HFFc6 (cell line): ENCODE results near the gene SLTM. TPM values are rescaled to one million over a fixed set of nuclear protein-coding genes. Genes with fewer than 3 reads are reported as not detected.

ENCODE experiments used
- DNase-seq: peaks from one replicate; pipeline ENCODE4 v3.0.0-alpha.2; 2018
- H3K27ac Mint-ChIP-seq: 2 replicates; pipeline ENCODE4 v1.8.0; 2020; ENCODE audit warnings: mild to moderate bottlenecking, mixed read lengths
- H3K27me3 Mint-ChIP-seq: 2 replicates; pipeline ENCODE4 v1.8.0; 2021; ENCODE audit warnings: mild to moderate bottlenecking, moderate library complexity, mixed read lengths; ENCODE audit not compliant: insufficient read depth
- H3K36me3 Mint-ChIP-seq: 2 replicates; pipeline ENCODE4 v1.8.0; 2021; ENCODE audit warnings: low read depth, mixed read lengths
- H3K4me1 Mint-ChIP-seq: 2 replicates; pipeline ENCODE4 v1.8.0; 2020; ENCODE audit warnings: low read depth, mixed read lengths
- H3K4me3 Mint-ChIP-seq: 2 replicates; pipeline ENCODE4 v1.8.0; 2020; ENCODE audit warnings: mild to moderate bottlenecking, moderate library complexity, mixed read lengths
- H3K9me3 Mint-ChIP-seq: 2 replicates; pipeline ENCODE4 v1.8.0; 2020; ENCODE audit warnings: mild to moderate bottlenecking, mixed read lengths
- CTCF ChIP-seq: fragments of 200-600 bp; sonication (generic); IDR thresholded peaks from 2 replicates; pipeline ENCODE4 v1.5.0; 2021; ENCODE audit warnings: antibody characterized with exemption, mild to moderate bottlenecking
- total RNA-seq, 6 experiments: library from RNA; stranded (reverse); fragmentation: NEBNext Ultra II Directional; extraction: Animal tissue kit (Norgen Biotek cat#: 25700); gene quantifications; 2 replicates in 1 of 6; 3 replicates in 5 of 6; pipeline ENCODE4 v1.2.3, GENCODE V29; 2021

Gene SLTM
- total RNA-seq, 6 experiments from 2014 or later: 38.1 to 49.4 (median 45.3) TPM

DNA sequence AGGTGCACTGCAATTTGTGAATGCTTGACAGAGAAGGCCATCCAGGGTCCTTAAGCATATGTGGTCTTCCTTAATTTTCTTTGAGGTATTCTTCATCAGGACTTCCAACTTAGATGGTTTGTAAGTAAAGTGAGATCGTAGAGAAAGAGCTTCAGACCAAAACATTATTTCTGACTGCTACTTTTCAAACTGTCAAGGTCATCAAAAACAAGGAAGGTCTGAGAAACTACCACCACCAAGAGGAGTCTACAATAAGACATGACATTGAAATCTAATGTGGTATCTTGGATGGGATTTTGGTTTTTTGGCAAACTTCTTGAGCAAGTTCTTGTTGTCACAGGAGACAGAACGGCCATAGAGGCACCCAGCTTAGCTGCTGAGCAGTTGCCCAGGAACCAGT lies 34.0 kb upstream of the SLTM start:
- no peak overlapping the region for H3K4me3 Mint-ChIP-seq
- H3K4me1 Mint-ChIP-seq: peaks cover 28% of the 10 kb centered on the region

DNA sequence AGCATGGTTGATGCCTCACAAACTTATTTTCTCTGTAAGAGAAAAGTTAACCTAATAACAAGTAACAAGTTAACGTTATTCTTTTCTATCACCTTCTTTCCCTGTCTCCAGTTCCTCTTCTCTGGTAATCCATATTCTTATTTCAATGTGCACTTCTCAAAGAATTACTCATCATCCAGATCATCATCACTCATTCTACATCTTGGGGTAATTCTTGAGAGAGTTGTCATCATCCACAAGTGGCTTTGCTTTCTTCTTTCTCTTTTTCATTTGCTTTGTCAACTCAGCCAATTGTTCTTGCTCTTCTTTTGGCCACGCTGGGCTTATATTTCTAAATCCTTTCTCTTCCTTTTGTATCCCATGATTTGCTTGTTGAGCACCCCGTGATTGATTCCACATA lies 33.2 kb upstream of the SLTM start:
- Mint-ChIP-seq H3K27me3 (peaks cover 1% of the 10 kb centered on the region; the same call in 1 of the 2 replicates), H3K4me3 (no peak overlapping the region), H3K36me3 (no peaks in the 10 kb centered on the region), H3K9me3 (no peaks in the 10 kb centered on the region), H3K27ac (peak overlapping the region; percentile 17; the same call in 1 of the 2 replicates), H3K4me1 (peaks cover 36% of the 10 kb centered on the region)
- TF ChIP-seq CTCF: no peak
- peak; percentile 42 for DNase-seq

More for the DNA sequence above, 34.0 kb upstream of the SLTM start:
- Mint-ChIP-seq H3K9me3 (no peaks in the 10 kb centered on the region), H3K36me3 (no peaks in the 10 kb centered on the region), H3K27ac (no peak overlapping the region), H3K27me3 (peaks cover 1% of the 10 kb centered on the region; the same call in 1 of the 2 replicates)
- no peak for DNase-seq
- no peak for TF ChIP-seq CTCF

GRCh38 chr15:58962662-58963565 lies 29.4 kb upstream of the SLTM start:
- H3K36me3 Mint-ChIP-seq: no peaks in the 10 kb centered on the region
- H3K4me1 Mint-ChIP-seq: peaks cover 39% of the 10 kb centered on the region
- H3K4me3 Mint-ChIP-seq: no peak overlapping the region
- peaks cover 1% of the 10 kb centered on the region; the same call in 1 of the 2 replicates for H3K27me3 Mint-ChIP-seq
- no peaks in the 10 kb centered on the region for H3K9me3 Mint-ChIP-seq
- peak overlapping the region; percentile 79 for H3K27ac Mint-ChIP-seq
- TF ChIP-seq CTCF: no peak
- DNase-seq: no peak

DNA sequence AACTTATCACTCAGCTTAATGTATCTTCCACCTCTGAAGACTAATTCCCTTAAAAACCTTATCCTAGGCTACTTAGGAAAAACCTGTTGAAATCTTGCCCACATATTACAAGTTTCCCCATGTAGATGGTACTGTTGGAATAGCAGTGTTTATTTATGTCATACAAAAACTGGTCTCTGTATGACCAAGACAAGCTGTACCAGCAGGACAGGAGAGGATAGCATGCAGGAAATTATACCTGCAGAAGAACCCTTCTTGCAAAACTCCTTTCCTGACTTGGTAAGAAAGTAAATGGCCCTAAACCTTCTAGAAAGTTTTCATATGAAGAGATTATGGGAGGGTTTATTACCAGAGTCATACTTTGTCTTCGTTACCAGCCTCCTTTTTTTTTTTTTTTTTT lies 28.7 kb upstream of the SLTM start:
- Mint-ChIP-seq H3K9me3 (no peaks in the 10 kb centered on the region), H3K4me3 (no peak overlapping the region), H3K36me3 (no peaks in the 10 kb centered on the region), H3K27ac (no peak overlapping the region), H3K4me1 (peaks cover 39% of the 10 kb centered on the region), H3K27me3 (peaks cover 1% of the 10 kb centered on the region; the same call in 1 of the 2 replicates)
- DNase-seq: no peak
- no peak for TF ChIP-seq CTCF

GRCh38 chr15:58958811-58959210 lies 25.3 kb upstream of the SLTM start:
- Mint-ChIP-seq H3K4me1 (peaks cover 29% of the 10 kb centered on the region), H3K36me3 (no peaks in the 10 kb centered on the region), H3K9me3 (no peaks in the 10 kb centered on the region), H3K4me3 (no peak overlapping the region), H3K27ac (no peak overlapping the region), H3K27me3 (peaks cover 1% of the 10 kb centered on the region)
- TF ChIP-seq CTCF: no peak
- DNase-seq: no peak
